Stimulated activated CD4-positive, alpha-beta T cell treated with anti-CD3 and anti-CD28 coated beads, Interleukin-15, amount 100 ng/mL, for 1 hour (primary cell): ENCODE data around the gene SOS2.

ENCODE experiments used
- DNase-seq, 2 donors: peaks; one replicate each; pipeline ENCODE4 v3.0.0-alpha.2; 2020; ENCODE audit warnings: low read depth in 1 of 2, low spot score in 1 of 2

The SOS2 gene

DNA sequence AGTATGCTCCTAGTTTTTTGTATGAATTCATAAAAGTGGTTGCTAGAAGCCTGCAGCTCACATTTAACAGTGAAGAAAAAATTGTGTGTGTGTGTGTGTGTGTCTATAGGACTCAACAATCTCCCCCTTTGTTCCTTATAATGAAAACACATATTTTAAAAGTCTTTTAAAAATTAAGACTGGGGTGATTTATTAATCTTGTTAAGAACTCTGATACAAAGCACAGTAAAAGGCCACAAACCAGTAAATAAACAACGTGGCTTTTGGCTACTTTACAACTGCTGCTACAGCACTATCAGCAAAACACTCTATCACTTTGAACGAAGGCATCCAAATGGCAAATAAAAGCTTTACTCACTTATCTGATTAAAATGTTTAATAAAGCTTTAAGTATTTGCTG, 114.4 kb downstream of the SOS2 start:
- DNase-seq = no peak

DNA sequence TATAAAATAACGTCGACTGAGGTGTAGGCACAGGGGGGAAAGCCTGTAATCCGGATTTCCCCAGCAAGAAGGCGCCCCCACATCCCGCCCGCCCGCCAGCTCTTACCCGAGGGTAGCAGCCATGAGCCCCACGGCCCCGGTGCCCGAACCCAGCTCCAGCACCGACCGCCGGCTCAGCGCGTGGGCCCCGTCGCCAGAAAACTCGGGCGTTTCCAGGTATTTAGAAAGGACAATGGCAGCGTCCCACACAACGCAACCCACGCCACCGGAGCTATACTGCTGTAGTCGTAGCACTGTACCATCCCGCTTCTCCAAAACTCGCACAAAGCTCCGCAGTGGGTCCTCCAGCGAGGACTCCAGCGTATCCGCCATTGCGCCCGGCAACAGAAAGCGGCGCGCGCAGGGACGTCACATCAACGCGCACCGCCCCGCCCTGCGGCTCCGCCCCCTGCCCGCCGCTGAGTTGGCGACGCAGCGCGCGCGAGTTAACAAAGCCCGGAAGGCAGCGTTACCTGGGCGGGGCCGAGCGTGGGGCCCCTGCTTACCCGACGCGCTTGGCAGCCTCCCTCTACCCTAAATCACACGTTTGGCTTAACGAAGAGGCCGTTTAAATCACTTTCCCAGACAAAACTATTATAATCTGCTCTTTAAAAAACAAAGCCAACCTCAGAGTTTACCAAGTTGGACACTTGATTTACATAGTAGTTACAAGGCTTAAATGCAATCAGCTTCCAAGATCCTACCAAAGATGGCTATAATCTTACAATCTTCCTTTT, 115.0 kb downstream of the SOS2 start, which contains the start of gene VCPKMT:
TSS of gene VCPKMT (minus strand) at position 392 of the 776 bp plus-strand sequence. CDS start at position 372, 20 bp downstream.
- peak; percentile 88 to 98 for DNase-seq

DNA sequence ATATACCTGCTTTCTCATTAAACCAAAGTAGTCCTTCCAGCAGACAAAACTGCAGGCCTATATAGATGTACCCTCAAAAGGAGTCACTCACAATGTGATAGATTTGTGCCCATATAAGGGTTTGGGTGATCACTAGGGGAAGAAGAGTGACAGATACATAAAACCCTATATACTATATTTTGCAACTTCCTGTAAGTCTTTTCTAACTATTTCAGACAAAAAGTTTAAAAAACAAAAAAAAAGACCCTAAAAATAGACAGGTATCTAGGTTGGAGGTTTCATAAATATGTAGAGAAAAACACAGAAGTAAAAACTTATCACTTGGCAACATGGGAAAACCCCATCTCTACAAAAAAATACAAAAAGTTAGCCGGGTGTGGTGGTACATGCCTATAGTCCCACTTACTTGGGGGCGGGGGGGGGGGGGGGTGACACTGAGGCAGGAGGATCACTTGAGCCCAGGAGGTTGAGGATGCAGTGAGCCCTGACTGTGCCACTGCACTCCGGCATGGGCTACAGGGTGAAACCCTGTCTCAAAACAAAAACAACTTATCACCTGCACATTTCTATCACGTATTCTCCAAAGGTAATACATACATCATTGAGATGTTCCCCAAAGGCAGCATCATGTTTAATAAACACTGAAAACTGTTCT, 117.9 kb downstream of the SOS2 start:
- no peak for DNase-seq

DNA sequence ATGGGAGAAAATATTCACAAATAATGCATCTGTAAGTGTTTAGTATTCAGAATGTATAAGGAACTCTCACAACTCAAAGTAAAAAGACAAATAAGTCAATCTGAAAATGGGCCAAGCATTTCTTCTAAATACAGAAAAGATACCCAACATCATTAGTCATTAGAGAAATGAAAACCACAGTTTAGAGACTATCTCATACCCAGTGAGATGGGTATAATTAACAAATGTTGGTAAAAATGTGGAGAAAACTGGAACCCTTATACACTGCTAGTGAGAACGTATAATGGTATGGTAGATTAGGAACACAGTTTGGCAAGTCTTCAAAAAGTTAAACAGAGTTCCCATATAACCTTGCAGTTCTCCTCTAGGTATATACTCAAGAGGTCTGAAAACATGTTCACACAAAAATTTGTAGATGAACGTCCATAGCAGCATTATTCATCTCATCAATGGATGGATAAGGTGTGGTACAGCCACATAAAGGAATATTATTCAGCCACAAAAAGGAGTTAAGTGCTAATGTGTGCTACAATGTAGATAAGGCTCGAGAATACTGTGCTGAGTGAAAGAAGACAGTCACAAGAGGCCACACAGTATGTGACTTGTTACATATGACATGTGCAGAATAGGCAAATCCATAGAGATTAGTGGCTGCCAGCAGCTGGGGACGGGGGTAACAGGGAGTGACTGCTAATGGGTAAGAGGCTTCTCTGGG, 120.9 kb downstream of the SOS2 start:
- no peak for DNase-seq

DNA sequence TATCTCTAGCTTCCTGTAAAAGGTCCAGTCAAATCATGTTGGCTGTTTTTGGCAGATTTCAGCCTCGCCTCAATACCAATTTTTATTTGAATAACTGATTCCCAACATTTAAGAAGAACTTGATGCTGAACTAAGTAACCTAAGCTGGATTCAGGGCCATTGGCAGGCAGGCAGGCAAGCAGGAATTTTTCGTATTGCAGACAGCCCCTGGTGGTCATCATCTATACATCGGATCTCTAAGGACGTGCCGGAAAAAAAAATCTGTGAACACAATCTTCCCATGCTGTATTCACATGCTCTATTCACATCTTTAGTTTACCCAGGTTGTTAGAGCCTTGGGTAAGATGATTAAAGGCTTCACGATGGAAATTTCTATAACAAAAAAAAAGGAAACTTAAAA, 122.0 kb downstream of the SOS2 start:
- no peak for DNase-seq

DNA sequence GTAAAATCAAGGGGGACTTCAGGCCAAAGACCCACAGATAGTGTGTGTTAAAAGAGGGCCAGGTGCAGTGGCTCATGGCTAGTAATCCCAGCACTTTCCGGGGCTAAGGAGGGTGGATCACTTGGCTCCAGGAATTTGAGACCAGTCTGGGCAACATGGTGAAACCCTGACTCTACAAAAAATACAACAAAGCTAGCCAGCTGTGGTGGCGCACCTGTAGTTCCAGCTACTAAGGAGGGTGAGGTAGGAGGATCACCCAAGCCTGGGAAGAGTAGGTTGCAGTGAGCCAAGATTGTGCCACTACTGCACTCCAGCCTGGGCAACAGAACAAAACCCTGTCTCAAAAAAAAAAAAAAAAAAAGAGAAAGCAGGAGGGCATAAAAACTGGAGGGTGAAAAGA, 123.5 kb downstream of the SOS2 start:
- DNase-seq = no peak

DNA sequence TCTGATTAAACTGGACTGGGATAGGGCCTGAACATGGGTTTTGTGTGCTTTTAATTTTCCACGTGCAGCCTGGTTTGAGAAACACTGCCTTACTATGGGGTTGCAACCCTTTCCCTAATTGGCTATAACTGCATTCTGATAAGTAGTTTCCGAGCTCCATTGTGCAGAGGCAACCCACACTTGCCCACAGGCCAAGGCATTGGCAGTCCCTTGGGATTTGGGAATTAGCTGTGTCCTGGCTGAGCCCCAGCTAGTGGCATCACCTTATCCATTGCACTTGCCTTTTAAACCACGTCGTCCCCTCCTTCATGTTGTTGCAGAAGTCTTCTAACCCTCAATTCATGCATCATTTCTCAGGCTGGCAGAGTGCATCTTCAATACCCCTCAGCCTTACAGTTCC, 125.2 kb downstream of the SOS2 start:
- DNase-seq = no peak

DNA sequence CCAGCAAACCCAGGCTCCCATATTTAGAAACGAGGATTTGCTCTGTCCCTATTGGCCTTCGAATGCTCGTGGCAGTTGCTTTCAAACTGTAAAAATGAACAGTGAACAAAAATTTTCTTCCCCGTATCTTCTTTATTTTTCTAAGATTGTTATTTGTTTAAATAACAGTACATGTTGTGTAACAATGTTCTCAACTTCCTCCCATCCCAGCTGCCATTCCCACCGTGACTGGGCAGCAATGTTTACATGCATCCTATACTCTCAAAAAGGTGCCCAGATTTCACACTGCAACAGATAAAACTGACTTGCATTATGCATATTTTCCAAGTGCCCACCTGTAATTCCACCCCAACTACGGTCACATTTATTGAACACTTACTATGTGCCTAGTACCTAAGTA, 127.8 kb downstream of the SOS2 start:
- no peak for DNase-seq

DNA sequence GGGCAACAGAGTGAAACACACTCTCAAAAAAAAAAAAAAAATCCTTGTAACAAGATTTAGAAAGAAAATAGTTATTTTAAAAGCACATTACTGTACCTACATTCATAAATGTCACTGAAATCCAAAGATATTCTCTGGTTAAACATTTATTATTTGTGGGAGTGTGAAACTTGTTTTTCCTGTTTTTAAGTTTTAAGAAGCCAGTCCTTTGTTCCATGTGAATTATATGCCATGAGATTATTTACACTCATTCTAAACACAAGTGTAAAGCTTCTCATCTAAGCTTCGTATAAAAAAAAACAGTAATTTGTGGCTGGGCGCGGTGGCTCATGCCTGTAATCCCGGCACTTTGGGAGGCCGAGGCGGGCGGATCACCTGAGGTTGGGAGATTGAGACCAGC, 130.0 kb downstream of the SOS2 start:
- no peak for DNase-seq

DNA sequence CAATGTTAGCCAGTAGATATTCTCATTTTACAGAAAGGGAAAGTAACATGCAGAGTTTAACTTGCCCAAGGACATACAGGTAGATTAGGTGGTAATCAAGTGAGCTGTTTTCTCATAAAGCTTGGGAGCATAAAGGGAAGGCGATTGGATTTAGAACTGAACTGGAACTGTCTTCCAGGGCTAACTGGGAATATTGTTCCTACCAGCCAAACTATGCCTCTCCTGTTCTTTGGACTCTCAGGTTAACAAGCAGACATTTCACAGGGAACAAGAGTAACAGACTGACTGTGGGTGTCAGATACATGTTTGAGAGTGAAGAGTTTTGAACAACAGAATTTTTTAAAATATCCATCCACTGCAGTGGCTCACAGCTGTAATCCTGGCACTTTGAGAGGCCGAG, 130.6 kb downstream of the SOS2 start:
- no peak for DNase-seq

DNA sequence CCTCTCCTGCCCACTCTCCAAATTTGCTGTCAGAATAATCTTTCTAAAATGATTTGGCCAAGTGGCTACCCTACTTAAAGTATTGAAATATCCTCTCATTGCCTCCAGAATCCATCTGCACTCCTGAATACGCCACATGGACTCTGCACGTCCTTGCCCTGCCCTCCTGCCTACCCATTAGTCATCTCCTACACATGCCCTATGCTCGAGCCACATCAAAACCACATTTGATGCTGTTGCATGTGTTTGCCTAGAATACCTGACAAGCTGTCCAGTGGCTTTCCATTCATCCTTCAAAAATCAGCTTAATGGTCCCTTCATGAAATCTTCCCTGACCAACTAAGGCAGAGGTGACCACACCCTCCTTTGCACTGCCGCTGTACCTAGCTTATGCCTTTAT, 132.0 kb downstream of the SOS2 start:
- no peak for DNase-seq

DNA sequence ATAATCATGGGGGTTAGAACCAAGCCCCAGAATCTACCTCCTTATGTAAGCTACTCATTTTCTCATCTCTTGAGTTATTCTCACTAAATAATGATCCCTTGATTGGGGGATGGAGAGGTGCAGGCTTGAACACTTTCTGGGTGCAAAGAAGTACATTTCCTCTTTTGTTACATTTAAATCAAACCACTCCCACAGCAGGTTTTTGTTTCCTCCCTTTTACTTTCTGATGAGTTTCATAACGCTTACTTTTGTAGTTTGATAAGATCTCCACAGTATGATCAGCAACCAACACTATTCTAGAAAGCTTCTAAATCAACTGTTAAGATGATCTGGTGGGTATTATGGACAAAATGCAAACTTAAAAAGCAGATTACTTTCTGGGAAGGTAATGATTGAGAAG, 135.5 kb downstream of the SOS2 start:
- no peak for DNase-seq

DNA sequence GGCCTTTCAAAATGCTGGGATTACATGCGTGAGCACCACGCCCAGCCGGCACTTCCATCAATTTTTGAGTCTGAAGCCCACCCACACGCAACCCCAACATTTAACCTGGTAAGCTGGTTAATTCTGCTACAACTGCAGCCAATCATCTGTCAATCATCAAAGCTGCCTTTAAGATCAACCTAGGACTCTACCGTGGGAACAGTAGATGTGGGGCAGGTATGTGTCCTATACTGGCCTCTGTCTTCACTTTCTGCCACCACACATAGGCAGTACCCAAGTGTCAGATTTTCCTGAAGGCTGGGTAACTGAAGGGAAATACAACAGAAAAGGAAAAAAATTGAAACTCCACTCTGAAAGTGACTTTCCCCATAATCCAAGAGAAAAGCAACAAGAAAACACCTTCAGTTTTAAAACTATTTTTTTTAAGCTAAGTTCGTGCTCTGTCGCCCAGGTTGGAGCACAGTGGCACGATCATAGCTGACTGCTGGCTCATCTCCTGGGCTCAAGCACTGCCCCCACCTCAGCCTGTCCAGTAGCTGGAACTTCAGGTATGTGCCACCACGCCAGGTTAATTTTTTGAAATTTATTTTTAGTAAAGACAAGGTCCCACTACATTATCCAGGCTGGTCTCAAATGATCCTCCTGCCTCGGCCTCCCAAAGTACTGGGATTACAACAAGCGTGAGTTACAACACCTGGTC, 137.2 kb downstream of the SOS2 start:
- no peak for DNase-seq

DNA sequence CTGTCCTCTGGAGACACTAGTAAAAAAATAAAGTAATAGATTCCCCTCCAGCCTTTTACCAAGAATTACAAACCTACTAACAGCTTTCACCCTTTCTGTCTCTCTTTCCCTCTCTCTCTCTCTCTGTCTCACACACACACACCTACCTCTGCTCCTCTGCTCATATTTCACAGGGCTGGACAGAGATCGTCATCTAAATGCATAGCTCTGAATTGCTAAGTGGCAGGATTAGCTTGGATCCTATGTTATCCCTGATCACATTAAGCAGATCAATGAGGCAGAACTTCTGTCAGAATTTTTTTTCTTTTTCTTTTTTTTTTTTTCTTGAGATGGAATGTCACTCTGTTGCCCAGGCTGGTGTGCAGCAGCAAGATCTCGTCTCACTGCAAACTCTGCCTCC, 137.9 kb downstream of the SOS2 start:
- DNase-seq = no peak

DNA sequence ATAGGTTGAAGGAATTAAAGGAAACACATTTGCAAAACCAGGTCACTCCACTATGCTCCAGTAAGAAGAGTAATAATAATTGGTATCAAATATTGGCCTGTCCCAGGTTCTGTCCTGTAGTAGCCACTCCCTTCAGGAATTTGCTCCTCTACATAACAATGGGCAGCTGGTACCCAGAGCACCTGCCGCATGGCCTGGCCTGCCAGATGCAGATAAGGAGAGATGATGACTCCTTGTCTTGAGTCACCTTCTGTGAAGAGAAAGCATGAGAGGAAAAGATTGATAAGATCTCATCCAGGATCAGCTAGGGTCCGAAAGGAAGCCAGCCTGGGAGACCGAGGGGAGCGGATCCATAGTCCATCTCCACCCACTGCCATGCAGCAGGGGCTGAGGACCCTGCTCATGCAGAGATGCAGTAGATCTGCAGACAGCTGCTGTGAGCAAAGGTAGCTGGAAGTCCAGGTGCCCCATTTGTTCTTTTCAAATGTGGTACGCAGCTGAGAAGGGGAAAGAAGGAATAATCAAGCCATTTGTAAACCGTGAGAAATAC, 139.3 kb downstream of the SOS2 start:
- no peak for DNase-seq

DNA sequence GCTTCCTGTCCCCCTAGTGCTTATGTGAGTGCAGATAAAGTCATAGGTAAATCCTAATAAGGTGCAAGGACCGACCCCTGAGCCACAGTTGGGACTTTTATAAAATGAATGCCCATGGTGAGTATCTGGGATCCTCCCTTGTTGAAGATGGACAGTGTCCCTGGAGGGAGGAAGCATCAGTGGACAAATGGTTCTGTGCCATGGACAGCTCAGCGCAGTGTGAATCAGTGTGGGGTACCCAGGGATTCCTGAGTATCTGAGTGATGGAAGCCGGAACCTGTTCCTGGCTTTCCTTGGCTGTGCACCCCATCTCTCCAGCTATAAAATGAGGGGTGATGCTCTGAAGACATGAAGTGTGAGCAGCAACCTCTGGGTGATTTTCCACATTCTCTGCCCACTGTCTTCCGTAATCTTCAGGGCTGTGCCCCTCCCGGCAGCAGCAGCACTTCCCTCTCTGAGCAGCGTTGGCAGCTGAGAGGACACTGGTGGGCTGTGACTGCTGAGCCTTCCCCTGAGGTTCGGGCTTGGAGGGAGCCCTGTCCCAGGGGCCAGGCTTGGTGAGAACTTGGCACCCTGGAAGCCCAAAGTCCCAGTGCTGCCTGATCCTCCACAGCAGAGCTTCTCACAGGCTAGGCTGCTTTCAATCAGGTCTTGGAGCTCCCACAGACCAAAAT, 140.0 kb downstream of the SOS2 start:
- no peak for DNase-seq

DNA sequence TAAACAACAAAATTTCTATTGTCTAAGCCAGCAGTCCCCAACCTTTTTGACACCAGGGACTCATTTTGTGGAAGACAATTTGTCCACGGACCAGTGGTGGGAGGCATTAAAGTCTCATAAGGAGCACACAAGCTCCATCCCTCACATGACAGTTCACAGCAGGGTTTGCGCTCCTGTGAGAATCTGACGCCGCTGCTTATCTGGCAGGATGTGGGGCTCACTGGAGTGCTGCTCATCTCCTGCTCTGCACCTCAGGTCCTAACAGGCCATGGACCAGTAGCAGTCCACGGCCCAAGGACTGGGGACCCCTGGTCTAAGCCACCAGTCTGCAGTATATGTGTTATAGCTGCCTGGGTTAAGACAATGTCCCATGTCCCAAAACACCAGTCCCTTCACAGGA, 142.2 kb downstream of the SOS2 start:
- DNase-seq = no peak

DNA sequence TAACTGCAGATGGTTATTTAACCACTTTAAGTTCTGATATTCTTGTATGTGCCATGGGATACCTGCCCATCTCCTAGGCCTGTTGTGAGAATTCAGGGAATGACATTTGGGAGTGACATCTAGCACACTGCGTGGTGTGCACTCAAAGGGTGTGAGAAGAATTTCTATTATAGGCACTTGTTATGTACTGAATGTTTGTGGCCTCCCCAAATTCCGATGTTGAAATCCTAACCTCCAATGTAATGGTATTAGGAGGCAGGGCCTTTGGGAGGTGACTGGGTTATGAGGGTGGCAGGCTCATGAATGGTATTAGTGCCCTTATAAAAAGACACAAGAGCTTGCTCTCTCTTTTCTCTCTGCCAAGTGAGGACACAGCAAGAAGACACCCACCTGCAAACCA, 142.6 kb downstream of the SOS2 start:
- no peak for DNase-seq

DNA sequence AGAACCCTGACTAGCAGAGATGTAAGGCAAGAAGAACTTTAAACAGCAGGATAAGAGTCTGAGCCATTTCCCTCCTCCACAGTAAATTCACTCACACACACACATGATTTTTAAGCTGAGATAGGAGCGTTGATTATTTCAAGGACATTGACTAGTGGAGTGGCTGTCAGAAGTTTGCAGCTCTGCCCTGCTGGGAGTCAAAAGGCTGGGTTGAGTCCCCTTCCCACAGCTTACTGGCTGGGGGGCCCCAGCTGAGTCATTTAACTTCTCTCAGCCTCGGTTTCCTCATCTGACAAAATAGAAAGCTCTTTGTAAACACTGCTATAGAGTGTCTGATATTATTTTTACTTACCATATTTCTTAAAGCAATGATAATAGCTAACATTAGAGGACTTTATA, 143.3 kb downstream of the SOS2 start:
- no peak for DNase-seq

DNA sequence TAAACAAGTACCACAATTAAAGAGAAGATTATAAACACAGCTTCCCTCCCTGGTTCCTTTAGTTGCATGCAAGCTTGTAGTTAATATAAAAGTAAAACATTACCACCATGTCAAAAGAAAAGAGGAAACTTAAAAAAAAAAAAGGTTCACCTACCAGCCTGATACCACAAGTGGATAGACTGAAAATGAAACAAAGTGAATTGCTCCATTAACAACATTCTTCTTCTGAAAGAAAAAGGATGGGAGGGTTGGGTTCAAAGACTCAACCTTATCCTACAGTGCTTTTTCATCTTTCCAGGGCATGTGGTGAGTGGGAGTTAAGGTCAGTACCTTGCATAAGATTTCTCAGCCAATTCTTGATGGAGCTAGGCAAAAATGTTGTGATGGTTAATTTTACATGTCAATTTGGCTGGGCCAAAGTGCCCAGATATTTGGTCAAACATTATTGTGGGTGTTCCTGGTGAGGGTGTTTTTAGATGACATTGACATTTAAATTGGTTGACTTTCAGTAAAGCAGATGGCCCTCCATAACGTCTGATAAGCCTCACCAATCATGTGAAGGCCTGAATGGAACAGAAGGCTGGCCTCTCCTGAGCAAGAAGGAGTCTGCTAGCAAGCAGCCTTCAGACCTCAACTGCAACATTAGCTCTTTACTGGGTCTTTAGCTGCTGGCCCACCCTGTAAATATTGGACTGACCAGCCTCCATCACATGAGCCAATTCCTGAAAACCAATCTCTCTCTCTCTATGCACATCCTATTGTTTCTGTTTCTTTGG, 143.8 kb downstream of the SOS2 start:
- DNase-seq = no peak
